ENCODE measurements around the gene DPH5. TPM values are rescaled to one million over a fixed set of nuclear protein-coding genes. Genes with fewer than 3 reads are reported as not detected.
"Not testable (repeated sequence)": the region's sequence is repeated elsewhere in the genome, so short reads cannot be mapped to it uniquely, and the experiment has no call there.

Gene DPH5
- total RNA-seq, result 10 to 100 TPM; 13.4 to 26.0 TPM

- peak within 1 kb of the TSS; percentile 91 to 92 for H3K27ac ChIP-seq
- no peak for TF ChIP-seq CTCF (IDR thresholded peaks at IDR 0.05)
- H3K27me3 ChIP-seq, result no peaks in the 10 kb centered on the region
- no peaks in the 10 kb centered on the region for H3K9me3 ChIP-seq
- H3K36me3 ChIP-seq, result no peaks in the 10 kb centered on the region
- H3K4me3 ChIP-seq, result peak within 1 kb of the TSS; percentile 68 to 75
- DNase-seq (ENCODE audit: low spot score), result peak; percentile 93
- H3K4me1 ChIP-seq, result peaks cover 0 to 24% of the 10 kb centered on the region in 2 donors
Measured at GRCh38 chr1:101025657-101026429, at the start of gene DPH5. Gene DPH5, minus strand, starts transcription at chr1:101025784. Its CDS starts 341 bp downstream, at chr1:101025443.

GRCh38 chr1:101073836-101074235 is 48.3 kb upstream of the DPH5 start:
- Histone ChIP-seq H3K4me1 (peaks cover 0 to 8% of the 10 kb centered on the region in 2 donors), H3K4me3 (no peak overlapping the region), H3K36me3 (no peaks in the 10 kb centered on the region), H3K27ac (no peak overlapping the region), H3K27me3 (no peaks in the 10 kb centered on the region), H3K9me3 (no peaks in the 10 kb centered on the region)
- no peak for TF ChIP-seq CTCF (IDR thresholded peaks at IDR 0.05)
- DNase-seq (ENCODE audit: low spot score), result no peak

GRCh38 chr1:101071470-101071891 is 45.9 kb upstream of the DPH5 start:
- Histone ChIP-seq H3K4me3 (no peak overlapping the region), H3K27me3 (no peaks in the 10 kb centered on the region), H3K4me1 (peaks cover 0 to 8% of the 10 kb centered on the region in 2 donors), H3K9me3 (no peaks in the 10 kb centered on the region), H3K36me3 (no peaks in the 10 kb centered on the region), H3K27ac (no peak overlapping the region)
- no peak for TF ChIP-seq CTCF (IDR thresholded peaks at IDR 0.05)
- DNase-seq (ENCODE audit: low spot score), result no peak

GRCh38 chr1:101069158-101069557 is 43.6 kb upstream of the DPH5 start:
- Histone ChIP-seq H3K4me1 (peaks cover 0 to 12% of the 10 kb centered on the region in 2 donors), H3K4me3 (no peak overlapping the region), H3K27ac (no peak overlapping the region), H3K36me3 (no peaks in the 10 kb centered on the region), H3K9me3 (no peaks in the 10 kb centered on the region), H3K27me3 (no peaks in the 10 kb centered on the region)
- TF ChIP-seq CTCF (IDR thresholded peaks at IDR 0.05), result no peak
- DNase-seq (ENCODE audit: low spot score), result no peak

- H3K4me1 ChIP-seq, result peaks cover 0 to 12% of the 10 kb centered on the region in 2 donors
- H3K27me3 ChIP-seq; H3K27ac ChIP-seq; H3K36me3 ChIP-seq; H3K9me3 ChIP-seq; DNase-seq (ENCODE audit: low spot score); H3K4me3 ChIP-seq: not testable (repeated sequence)
Measured at GRCh38 chr1:101066937-101067335, 41.4 kb upstream of the DPH5 start.

GRCh38 chr1:101066260-101066936 is 40.8 kb upstream of the DPH5 start:
- Histone ChIP-seq H3K27ac (no peak overlapping the region), H3K36me3 (no peaks in the 10 kb centered on the region), H3K4me1 (peaks cover 0 to 7% of the 10 kb centered on the region in 2 donors), H3K9me3 (no peaks in the 10 kb centered on the region), H3K4me3 (no peak overlapping the region), H3K27me3 (no peaks in the 10 kb centered on the region)
- no peak for DNase-seq (ENCODE audit: low spot score)
- TF ChIP-seq CTCF (IDR thresholded peaks at IDR 0.05), result no peak

All from right atrium auricular region (tissue), 2 donors.